Ovary (tissue), 9 donors: ENCODE data around the gene SEMA4C. TPM values are rescaled to one million over a fixed set of nuclear protein-coding genes. Genes with fewer than 3 reads are reported as not detected.

Experiments
- DNase-seq, 5 donors: peaks; one replicate each; pipeline ENCODE4 v3.0.0-alpha.2; 2019 to 2020
- H3K27ac ChIP-seq, 2 donors: fragments of 200-600 bp; one replicate each; pipeline versions ENCODE4 v1.5.1 to v1.8.0; 2019 to 2022
- H3K27me3 ChIP-seq: fragments of 200-600 bp; one replicate; pipeline ENCODE4 v1.8.0; 2022
- H3K36me3 ChIP-seq: fragments of 200-600 bp; sonication (generic); one replicate; pipeline ENCODE4 v1.5.1; 2019
- H3K4me1 ChIP-seq: one replicate; pipeline ENCODE4 v1.8.1; 2013; ENCODE audit warnings: mild to moderate bottlenecking, moderate library complexity; ENCODE audit not compliant: insufficient read depth
- H3K4me3 ChIP-seq: fragments of 200-600 bp; sonication (generic); one replicate; pipeline ENCODE4 v1.5.1; 2017
- H3K9me3 ChIP-seq, 2 donors: fragments of 200-600 bp in 1 of 2; sonication (generic) in 1 of 2; one replicate each; pipeline versions ENCODE4 v1.5.1 to v1.8.1; 2013 to 2019; ENCODE audit warnings: mild to moderate bottlenecking in 1 of 2, moderate library complexity in 1 of 2
- CTCF ChIP-seq, 3 donors: fragments of 450-650 bp in 2 of 3; fragments of 200-600 bp in 1 of 3; IDR thresholded peaks; one replicate each; pipeline versions ENCODE4 v1.5.1 to v1.8.0; 2016 to 2022; ENCODE audit warnings: antibody characterized with exemption in 3 of 3, mild to moderate bottlenecking in 1 of 3
- EP300 ChIP-seq: sonication (generic); formaldehyde crosslinking; IDR thresholded peaks from one replicate; pipeline ENCODE4 v1.6.1; 2017; ENCODE audit warnings: antibody characterized with exemption
- POLR2A ChIP-seq: fragments of 450-650 bp; IDR thresholded peaks from one replicate; pipeline ENCODE4 v1.6.1; 2017; ENCODE audit warnings: antibody characterized with exemption, mild to moderate bottlenecking, moderate library complexity
- WGBS, 3 donors: extraction: QIAGEN DNeasy Blood & Tissue Kit in 1 of 3; methylation state at CpG; one replicate each; pipeline versions ENCODE4 v1.1.5 to v1.1.7; 2013 to 2017; 5-methylcytosine and 5-hydroxymethylcytosine counted together
- intact Hi-C, 4 donors: fragments of 100-400 bp; cut with DNase I; formaldehyde crosslinking; loops; one replicate each; pipeline versions ENCODE4 v1.11.0 to v1.15.1; 2022 to 2023
- polyA plus RNA-seq, 2 donors: library from polyadenylated mRNA; stranded (reverse); fragments of 200-250 nt in 1 of 2; fragments of 350-450 nt in 1 of 2; fragmentation: Illumina TruSeq in 1 of 2; extraction: RNeasy Lipid Tissue Mini Kit (QIAGEN cat#74804) in 1 of 2; gene quantifications; one replicate each; pipeline ENCODE4 v1.2.3, GENCODE V29; 2013 to 2014
- total RNA-seq, 7 donors: library from RNA; depleted of rRNA in 2 of 7; stranded (reverse); fragments of >200 nt in 2 of 7; fragmentation: NEBNext Ultra II Directional in 3 of 7; extraction: Animal tissue kit (Norgen Biotek cat#: 25700) in 3 of 7; gene quantifications; one replicate each; pipeline versions ENCODE4 v1.1.0 to v1.2.4, GENCODE V29; 2016 to 2023
- donor health status: DM: no; HTN: no; CAD: no; lungs with moderate emphysema.
- donor health status: DM: no; HTN: no; CAD: no.
- donor health status: Bipolar disorder and iron deficiency.
- donor health status: DM: yes; HTN: yes; CAD: no.
- donor health status: DM: no; HTN: no; CAD: no.
- donor health status: DM: yes; HTN: yes; CAD: no.

Gene SEMA4C
- total and polyA plus RNA-seq, 9 donors = 17.3 to 59.2 (median 46.9) TPM

GRCh38 chr2:96819128-96819875 is 50.6 kb downstream of the SEMA4C start:
- Histone ChIP-seq H3K4me3 (no peak overlapping the region), H3K27ac (no peak overlapping the region), H3K27me3 (no peaks in the 10 kb centered on the region), H3K4me1 (peaks cover 20% of the 10 kb centered on the region), H3K36me3 (no peaks in the 10 kb centered on the region), H3K9me3 (no peaks in the 10 kb centered on the region)
- no peak for DNase-seq
- no peak for TF ChIP-seq CTCF (IDR thresholded peaks at IDR 0.05)
- no peak for TF ChIP-seq EP300
- TF ChIP-seq POLR2A = no peak
- intact Hi-C loops = no loop called here
- WGBS, 3 donors = 75 to 86% (median 85%) methylated on average over 10 of the region's 10 CpGs

- Histone ChIP-seq H3K9me3 (no peaks in the 10 kb centered on the region), H3K4me1 (peaks cover 17% of the 10 kb centered on the region)
These were observed 52.0 kb downstream of the SEMA4C start for GRCh38 chr2:96817882-96818281.

GRCh38 chr2:96816836-96817702 is 52.8 kb downstream of the SEMA4C start:
- H3K27ac ChIP-seq = peak overlapping the region in 1 of 2 donors; percentile 68
- WGBS, 3 donors = 2% methylated on average over 44 to 89 of the region's 89 CpGs

More at GRCh38 chr2:96817882-96818281, 52.0 kb downstream of the SEMA4C start:
- intact Hi-C loops = no loop called here
- Histone ChIP-seq H3K4me3 (peak overlapping the region; percentile 70), H3K36me3 (no peaks in the 10 kb centered on the region), H3K27me3 (no peaks in the 10 kb centered on the region), H3K27ac (no peak overlapping the region)
- 78 to 86% (median 85%) methylated on average over 8 of the region's 8 CpGs for WGBS, 3 donors
- DNase-seq = no peak
- TF ChIP-seq CTCF (IDR thresholded peaks at IDR 0.05) (no peak), EP300 (no peak), POLR2A (no peak)

More at GRCh38 chr2:96816836-96817702, 52.8 kb downstream of the SEMA4C start:
- Histone ChIP-seq H3K36me3 (no peaks in the 10 kb centered on the region), H3K4me1 (peaks cover 17% of the 10 kb centered on the region), H3K27me3 (no peaks in the 10 kb centered on the region), H3K4me3 (peak overlapping the region; percentile 70), H3K9me3 (no peaks in the 10 kb centered on the region)
- TF ChIP-seq CTCF (IDR thresholded peaks at IDR 0.05) (no peak), POLR2A (no peak), EP300 (no peak)
- DNase-seq = peak in 1 of 5 donors; percentile 43
- intact Hi-C loops = no loop called here
